Endothelial cell (in vitro differentiated cells): ENCODE results near the gene FRMD8. TPM values are rescaled to one million over a fixed set of nuclear protein-coding genes. Genes with fewer than 3 reads are reported as not detected.

Experiments used
- DNase-seq: peaks from one replicate; pipeline ENCODE4 v3.0.0; 2021; ENCODE audit warnings: low spot score
- H3K27ac Mint-ChIP-seq: one replicate; pipeline ENCODE4 v1.8.0; 2021; ENCODE audit warnings: mixed read lengths, inconsistent platforms; ENCODE audit not compliant: unreplicated experiment
- H3K27me3 Mint-ChIP-seq: one replicate; pipeline ENCODE4 v1.8.0; 2021; ENCODE audit warnings: mild to moderate bottlenecking, moderate library complexity, mixed read lengths, inconsistent platforms; ENCODE audit not compliant: unreplicated experiment
- H3K36me3 Mint-ChIP-seq: one replicate; pipeline ENCODE4 v1.8.0; 2021; ENCODE audit warnings: mild to moderate bottlenecking, low read depth, mixed read lengths, inconsistent platforms; ENCODE audit not compliant: unreplicated experiment
- H3K4me1 Mint-ChIP-seq: one replicate; pipeline ENCODE4 v1.8.0; 2021; ENCODE audit warnings: mild to moderate bottlenecking, mixed read lengths, inconsistent platforms; ENCODE audit not compliant: unreplicated experiment
- H3K4me3 Mint-ChIP-seq: one replicate; pipeline ENCODE4 v1.8.0; 2021; ENCODE audit warnings: mild to moderate bottlenecking, mixed read lengths, inconsistent platforms; ENCODE audit not compliant: unreplicated experiment
- H3K9me3 Mint-ChIP-seq: one replicate; pipeline ENCODE4 v1.8.0; 2021; ENCODE audit warnings: mixed read lengths, inconsistent platforms; ENCODE audit not compliant: unreplicated experiment
- total RNA-seq: library from RNA; stranded (reverse); fragmentation: NEBNext Ultra II Directional; extraction: Animal tissue kit (Norgen Biotek cat#: 25700); gene quantifications from one replicate; pipeline ENCODE4 v1.2.1, GENCODE V29; 2021; ENCODE audit not compliant: unreplicated experiment
- TF ChIP-seq, protein P1 (sequence below): fragments of 200-600 bp; sonication (generic); IDR thresholded peaks from one replicate; pipeline ENCODE4 v1.5.0; 2021; ENCODE audit warnings: antibody characterized with exemption; ENCODE audit not compliant: unreplicated experiment

FRMD8 gene
- total RNA-seq, 1 donor from 2014 or later, result 76.0 TPM

DNA sequence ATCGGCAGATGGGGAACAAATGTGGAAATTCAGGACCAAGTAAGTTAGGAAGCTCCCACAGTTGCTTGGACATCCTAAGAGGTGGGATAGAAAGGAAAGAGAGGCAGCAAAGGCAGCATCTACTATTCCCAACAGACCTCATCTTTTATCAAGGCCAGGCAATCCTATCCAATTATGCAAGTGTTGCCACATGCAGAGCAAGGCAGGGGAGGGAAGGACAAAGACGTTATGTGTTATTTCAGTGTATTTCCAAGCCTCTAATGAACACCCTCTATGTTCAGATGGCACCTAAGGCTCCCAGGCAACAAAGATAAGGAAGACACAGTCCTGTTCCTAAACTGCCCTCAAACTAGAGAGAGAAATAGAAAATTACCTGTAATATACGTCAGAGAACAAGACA is 22.7 kb upstream of the FRMD8 start:
- H3K27ac Mint-ChIP-seq, result no peak overlapping the region
- H3K9me3 Mint-ChIP-seq, result no peaks in the 10 kb centered on the region
- H3K36me3 Mint-ChIP-seq, result no peaks in the 10 kb centered on the region
- peaks cover 4% of the 10 kb centered on the region for H3K4me1 Mint-ChIP-seq
- TF ChIP-seq, protein P1, sequence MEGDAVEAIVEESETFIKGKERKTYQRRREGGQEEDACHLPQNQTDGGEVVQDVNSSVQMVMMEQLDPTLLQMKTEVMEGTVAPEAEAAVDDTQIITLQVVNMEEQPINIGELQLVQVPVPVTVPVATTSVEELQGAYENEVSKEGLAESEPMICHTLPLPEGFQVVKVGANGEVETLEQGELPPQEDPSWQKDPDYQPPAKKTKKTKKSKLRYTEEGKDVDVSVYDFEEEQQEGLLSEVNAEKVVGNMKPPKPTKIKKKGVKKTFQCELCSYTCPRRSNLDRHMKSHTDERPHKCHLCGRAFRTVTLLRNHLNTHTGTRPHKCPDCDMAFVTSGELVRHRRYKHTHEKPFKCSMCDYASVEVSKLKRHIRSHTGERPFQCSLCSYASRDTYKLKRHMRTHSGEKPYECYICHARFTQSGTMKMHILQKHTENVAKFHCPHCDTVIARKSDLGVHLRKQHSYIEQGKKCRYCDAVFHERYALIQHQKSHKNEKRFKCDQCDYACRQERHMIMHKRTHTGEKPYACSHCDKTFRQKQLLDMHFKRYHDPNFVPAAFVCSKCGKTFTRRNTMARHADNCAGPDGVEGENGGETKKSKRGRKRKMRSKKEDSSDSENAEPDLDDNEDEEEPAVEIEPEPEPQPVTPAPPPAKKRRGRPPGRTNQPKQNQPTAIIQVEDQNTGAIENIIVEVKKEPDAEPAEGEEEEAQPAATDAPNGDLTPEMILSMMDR, result no peak
- H3K27me3 Mint-ChIP-seq, result peaks cover 4% of the 10 kb centered on the region
- DNase-seq, result no peak
- H3K4me3 Mint-ChIP-seq, result no peak overlapping the region

DNA sequence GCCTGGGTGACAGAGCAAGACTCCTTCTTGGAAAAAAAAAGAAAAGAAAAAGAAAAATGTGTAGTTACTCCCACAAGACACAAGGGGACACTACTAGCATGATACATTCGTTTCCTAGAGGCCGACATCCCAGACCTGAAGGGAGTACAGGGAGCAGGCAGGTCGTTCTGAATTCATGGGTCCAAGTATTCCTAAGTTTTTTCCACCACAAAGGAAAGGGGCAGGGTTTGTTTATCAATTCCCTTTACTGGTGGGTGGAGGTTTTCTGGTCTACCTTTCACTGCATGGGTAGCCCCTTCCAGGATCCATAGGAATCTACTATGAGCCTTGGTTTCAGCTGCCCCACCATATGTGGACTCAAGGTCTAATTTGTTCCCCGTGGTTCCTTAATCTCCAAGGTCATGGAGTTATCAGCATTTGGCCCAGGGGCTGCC is 20.1 kb upstream of the FRMD8 start:
- DNase-seq, result no peak
- H3K9me3 Mint-ChIP-seq, result no peaks in the 10 kb centered on the region
- no peak overlapping the region for H3K27ac Mint-ChIP-seq
- TF ChIP-seq, protein P1, result peak; percentile 67
- peaks cover 8% of the 10 kb centered on the region for H3K4me1 Mint-ChIP-seq
- H3K27me3 Mint-ChIP-seq, result peaks cover 11% of the 10 kb centered on the region
- H3K4me3 Mint-ChIP-seq, result no peak overlapping the region
- no peaks in the 10 kb centered on the region for H3K36me3 Mint-ChIP-seq

DNA sequence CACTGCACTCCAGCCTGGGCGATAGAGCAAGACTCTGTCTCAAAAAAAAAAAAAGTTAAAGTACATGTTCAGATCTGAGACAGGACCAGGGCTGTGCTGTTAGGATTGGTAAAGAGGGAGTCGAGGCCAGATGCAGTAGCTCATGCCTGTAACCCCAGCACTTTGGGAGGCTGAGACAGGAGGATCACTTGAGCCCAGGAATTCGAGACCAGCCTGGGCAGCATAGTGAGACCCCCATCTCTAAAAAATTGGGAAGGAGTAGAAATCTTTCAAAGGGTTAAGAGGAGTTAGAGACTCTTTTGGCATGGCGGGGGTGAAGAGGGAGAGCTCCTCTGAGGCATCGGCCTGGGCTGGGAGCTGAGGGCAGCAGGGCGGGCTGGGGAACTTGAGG is 15.8 kb upstream of the FRMD8 start:
- H3K9me3 Mint-ChIP-seq, result no peaks in the 10 kb centered on the region
- DNase-seq, result no peak
- no peak overlapping the region for H3K27ac Mint-ChIP-seq
- H3K36me3 Mint-ChIP-seq, result no peaks in the 10 kb centered on the region
- H3K4me1 Mint-ChIP-seq, result peaks cover 10% of the 10 kb centered on the region
- H3K27me3 Mint-ChIP-seq, result peaks cover 13% of the 10 kb centered on the region
- no peak overlapping the region for H3K4me3 Mint-ChIP-seq
- TF ChIP-seq, protein P1, result no peak

DNA sequence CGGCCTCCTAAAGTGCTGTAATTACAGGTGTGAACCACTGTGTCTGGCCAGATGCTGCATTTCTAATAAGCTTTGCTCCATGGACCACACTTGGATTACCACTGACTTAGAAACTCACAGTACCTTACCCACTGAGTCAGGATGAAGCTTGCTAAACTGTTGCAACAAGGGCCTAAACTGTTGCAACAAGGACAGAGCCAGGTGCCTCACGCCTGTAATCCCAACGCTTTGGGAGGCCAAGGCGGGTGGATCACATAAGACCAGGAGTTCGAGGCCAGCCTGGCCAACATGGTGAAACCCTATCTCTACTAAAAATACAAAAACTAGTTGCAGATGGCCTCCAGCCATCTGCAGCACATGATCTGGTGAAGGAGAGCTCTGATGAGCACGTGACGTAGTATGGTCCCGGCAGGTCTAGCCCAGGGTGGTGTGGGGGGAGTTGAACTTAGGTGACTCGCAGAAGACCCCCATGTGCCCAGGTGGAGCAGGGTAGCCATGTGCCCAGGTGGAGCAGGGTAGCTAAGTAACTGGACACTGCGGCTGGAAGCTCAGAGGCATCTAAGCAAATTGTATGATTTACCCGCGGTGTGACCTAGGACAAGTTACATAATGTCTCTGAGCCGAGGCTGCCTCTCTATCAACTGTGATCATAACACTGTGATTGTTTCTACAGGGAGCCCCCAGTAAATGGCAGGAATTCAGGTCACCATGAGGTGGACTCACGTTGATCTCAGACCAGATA is 12.4 kb upstream of the FRMD8 start:
- TF ChIP-seq, protein P1, result no peak
- Mint-ChIP-seq H3K27ac (no peak overlapping the region), H3K36me3 (no peaks in the 10 kb centered on the region), H3K27me3 (peaks cover 15% of the 10 kb centered on the region), H3K9me3 (no peaks in the 10 kb centered on the region), H3K4me3 (no peak overlapping the region), H3K4me1 (peaks cover 10% of the 10 kb centered on the region)
- no peak for DNase-seq

DNA sequence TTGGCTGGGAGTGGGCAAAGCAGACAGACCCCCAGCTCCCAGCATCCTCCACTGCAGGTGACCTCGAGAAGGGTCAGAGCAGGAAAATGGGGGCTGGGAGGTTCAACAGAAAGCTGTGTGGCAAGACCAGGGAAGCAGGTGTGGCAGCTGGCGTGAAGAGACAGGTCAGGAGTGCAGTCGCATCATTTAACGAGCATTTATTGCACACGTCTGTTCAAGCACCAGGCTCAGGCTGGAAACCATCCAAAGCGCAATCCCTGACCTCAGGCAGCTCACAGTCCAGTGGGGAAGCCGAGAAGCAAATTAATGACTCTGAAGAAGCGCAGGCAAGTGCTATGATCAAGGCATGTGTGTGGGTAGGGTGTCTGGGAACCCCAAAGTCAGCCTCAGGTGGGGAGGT is 11.4 kb upstream of the FRMD8 start:
- Mint-ChIP-seq H3K4me3 (no peak overlapping the region), H3K9me3 (no peaks in the 10 kb centered on the region), H3K27me3 (peaks cover 14% of the 10 kb centered on the region), H3K4me1 (peaks cover 10% of the 10 kb centered on the region), H3K27ac (peak overlapping the region; percentile 61), H3K36me3 (no peaks in the 10 kb centered on the region)
- TF ChIP-seq, protein P1, result no peak
- no peak for DNase-seq
